Right forelimb (tissue), 1 donor: ENCODE measurements around the gene SPRN.
"Not testable (repeated sequence)": the region's sequence is repeated elsewhere in the genome, so short reads cannot be mapped to it uniquely, and the experiment has no call there.

Source experiments
- DNase-seq: peaks from one replicate; pipeline ENCODE4 v3.0.0-alpha.2; 2018

The SPRN gene, protein sequence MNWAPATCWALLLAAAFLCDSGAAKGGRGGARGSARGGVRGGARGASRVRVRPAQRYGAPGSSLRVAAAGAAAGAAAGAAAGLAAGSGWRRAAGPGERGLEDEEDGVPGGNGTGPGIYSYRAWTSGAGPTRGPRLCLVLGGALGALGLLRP

DNA sequence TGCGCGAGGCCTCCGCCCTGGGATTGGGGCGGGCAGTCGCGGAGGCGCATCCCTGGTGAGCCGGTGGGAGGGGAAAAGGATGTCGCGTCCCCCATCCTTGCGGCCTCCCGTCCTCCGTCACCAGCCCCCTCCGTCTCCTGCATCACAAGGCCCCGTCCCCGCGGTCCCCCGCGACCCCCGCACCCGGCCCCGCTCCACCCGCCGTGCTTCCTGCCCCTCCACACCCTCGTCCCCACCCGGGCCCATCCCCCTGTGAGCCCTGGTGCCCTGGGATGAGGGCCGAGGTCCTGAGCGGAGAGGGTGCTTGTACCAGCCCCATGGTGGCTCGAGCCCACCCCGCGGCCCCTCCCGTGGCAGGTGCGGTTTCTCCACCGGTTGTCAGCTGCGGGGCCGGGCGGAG is at the start of gene SPRN:
Gene SPRN (minus strand): TSS at position 25 of the 400 bp plus-strand sequence. CDS start 944 bp downstream, outside the sequence.
- DNase-seq: not testable (repeated sequence)

DNA sequence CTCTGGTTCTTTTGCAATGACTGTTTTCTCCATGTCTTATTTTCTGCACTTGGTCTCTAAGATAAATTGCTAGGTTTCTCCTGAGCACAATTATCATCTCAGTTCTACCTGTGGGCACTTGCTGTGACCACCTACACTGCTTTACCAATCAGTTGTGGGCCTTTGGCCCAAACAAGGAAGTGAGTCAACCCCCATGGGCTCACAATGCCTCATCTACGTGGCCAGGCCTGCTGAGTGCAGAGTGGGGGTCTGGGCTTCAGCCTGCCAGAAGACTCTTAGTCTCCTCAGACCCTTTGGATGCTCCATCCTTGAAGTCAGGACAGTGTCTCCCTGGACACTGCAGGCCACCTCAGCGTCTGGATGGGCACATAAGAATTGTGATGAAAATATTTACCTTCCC is 49.6 kb upstream of the SPRN start:
- DNase-seq: no peak

DNA sequence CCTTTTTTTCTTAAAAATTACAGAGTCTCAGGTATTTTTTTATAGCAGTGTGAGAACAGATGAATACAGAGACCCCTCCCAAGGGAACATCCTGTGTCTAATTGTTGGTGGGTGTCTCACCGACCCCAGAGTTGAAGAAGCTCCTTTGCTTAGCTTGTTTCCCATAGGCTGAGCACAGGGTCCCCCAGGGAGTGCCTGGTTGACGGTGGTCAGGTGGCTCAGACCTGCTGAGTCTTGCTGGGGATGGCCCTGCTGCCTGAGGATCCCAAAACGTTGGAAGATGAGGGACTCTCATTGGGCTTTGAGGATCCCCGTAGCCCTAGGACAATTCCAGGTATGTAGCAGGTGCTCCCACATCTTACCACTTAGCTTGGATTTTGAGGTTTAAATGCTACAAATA is 48.8 kb upstream of the SPRN start:
- no peak for DNase-seq

DNA sequence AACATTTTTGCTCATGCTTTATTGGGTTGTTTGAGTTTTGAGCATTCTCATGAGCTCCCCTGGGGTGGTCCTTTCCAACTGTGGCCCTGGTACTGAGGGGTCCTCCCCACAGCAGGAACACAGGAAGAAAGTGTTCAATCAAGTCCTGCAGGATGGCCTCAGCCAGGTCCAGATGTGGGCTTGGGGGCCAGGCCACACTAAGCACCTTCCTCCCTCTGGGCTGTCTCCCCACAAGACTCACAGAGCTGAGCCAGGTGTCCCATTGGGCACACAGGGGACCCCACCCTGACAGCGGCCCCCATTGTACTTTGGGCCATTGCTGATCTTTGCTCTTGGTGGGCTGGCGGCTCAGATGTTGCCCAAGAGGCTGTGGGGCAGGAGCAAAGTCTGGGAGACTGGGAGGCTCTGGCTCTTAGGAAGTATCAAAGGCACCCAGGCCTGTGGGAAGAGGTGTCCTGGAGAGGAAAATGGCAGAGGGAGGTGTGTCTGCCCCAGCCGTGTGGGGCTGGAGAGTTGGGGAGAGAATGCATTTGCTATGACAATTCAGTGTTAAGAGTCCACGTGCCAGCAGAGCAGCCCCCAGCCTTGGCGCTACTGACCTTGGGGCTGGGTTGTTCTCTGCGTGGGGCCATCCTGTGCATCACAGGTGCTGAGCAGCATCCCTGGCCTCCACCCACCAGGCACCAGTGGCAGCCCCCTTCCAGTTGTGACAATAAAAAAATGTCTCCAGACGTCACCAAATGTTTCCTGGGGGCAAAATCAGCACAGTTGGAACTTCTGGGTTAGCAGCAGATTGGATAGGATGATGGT is 47.1 kb upstream of the SPRN start:
- DNase-seq: no peak

DNA sequence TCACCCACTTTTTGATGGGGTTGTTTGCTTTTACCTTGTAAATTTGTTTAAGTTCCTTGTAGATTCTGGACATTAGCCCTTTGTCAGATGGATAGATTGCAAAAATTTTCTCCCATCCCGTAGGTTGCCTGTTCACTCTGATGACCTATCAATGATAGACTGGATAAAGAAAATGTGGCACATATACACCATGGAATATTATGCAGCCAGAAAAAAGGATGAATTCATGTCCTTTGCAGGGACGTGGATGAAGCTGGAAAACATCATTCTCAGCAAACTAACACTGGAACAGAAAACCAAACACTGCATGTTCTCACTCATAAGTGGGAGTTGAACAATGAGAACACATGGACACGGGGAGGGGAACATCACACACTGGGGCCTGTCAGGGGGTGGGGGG is 44.8 kb upstream of the SPRN start:
- not testable (repeated sequence) for DNase-seq

DNA sequence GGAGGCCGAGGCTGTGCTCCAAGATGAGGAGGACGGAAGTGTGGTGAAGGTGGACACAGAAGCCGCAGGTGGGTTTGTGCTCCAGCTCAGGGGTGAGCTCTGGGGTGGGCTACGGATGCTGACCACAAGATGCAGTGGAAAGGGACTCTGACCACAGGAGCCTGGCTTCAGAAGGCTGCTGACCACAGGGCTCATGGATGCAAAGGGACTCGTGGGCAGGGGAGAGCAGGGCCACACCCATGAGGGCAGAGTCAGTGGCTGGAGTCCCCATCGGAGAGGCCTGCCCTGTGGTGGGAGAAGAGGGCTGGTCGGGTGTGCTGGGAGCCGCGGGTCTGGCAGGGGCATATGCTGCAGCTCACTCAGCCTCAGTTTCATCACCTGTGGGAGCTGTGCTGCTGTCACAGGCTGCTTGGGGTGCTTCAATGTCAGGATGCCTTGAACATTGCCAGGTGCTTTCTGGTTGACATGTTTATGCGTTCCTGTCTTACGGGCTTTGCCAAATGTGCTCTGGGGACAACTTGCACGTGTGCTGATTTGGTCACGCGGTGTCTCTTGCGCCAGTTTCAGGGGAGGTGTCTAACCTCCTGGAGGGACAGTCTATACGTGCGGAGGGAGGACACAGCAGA is 43.0 kb upstream of the SPRN start:
- no peak for DNase-seq

DNA sequence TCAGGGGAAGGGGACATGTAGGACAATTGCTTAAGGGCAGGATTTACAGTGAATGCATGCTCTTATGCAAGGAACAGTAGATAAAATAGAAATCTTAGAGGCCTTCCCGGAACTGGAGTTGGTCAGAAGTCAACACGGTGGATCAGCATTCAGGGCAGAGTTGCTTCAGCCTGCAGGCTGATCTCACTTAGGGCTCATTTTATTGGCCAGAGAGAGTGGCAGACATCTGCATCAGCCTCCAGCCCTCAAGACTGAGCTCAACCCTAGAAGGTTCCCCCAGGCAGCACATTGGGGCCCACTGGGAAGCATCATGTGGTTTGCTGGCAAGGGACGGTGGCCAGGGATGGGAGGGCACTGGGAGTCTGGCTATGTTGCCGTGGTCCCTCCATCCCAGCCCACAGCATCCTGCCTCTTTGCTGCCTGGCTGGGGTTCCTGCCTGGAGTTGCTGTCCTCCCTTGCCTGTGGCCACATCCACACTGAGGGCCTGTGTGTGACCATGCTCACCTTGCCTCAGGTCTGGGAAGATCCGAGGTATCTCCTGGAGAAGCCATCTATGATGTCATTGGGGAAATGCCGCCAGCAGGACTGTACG is 42.4 kb upstream of the SPRN start:
- no peak for DNase-seq

DNA sequence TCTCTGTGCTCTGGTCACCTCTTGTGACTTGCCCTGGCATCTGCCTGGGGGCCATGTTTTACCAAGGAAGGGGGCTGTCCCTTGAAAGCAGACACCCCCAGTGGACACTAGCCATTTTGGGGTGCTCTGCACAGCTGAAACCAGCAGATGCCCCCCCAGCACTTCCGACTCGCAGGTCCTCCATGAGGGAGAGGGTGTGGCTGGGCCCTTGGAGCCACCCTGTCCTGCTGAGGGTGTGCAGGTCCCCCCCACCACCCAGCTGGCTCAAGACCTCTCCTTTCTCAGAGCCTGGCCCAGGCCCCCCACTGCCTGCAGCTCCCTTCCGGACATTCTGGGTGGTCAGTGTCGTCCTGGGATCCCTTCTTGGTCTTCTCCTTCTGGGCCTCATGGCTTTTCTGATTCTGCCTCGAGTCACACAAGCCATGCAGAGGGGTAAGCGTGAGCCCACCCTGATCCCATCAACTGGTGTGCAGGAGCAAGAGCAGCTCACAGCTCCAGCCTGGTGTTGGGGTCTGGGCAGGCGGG is 41.6 kb upstream of the SPRN start:
- no peak for DNase-seq

DNA sequence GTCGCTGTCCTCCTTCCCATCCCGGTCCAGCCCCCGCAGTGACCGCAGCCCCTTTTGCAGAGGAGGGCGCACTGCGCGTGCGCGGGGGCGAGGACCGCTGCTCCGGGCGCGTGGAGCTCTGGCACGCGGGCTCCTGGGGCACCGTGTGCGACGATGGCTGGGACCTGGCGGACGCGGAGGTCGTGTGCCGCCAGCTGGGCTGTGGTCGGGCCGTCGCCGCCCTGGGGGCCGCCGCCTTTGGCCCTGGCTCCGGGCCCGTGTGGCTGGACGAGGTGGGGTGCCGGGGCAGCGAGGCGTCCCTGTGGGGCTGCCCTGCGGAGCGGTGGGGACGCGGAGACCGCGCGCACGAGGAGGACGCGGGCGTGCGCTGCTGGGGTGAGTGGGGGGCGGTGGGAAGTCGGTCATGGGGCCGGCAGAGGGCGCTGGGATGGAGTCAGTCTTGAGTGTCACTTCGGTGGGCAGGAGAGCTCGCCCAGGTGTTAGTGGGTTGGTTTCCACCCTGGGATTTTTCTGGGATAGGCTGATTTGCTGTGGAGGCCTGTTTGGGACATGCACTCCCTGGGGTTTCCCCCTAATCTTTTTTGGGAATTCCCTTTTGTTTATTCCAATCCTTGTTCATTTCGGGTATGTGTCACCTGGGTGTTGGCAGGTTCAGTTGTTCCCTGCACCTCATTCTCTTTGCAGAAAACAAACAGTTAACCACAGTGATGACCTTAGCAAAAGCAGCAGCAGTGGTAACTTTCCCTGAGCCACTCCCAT is 40.9 kb upstream of the SPRN start:
- no peak for DNase-seq

DNA sequence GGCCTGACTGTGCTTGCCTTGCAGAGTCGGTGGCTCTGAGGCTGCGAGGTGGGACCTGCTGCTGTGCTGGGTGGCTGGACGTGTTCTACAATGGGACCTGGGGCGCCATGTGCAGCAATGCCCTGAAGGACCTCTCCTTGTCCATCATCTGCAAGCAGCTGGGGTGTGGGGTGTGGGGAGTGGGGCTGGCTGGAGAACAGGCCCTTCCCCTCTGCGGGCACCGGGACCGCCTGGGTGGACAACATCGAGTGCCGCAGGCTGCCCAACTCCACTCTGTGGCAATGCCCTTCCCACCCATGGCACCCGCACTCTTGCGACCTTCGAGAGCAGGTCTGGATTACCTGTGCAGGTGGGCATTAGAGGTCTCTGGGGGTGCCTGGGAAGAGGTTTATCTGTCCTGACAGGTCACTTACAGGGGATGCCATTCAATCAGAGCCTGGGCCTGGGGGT is 40.2 kb upstream of the SPRN start:
- no peak for DNase-seq

DNA sequence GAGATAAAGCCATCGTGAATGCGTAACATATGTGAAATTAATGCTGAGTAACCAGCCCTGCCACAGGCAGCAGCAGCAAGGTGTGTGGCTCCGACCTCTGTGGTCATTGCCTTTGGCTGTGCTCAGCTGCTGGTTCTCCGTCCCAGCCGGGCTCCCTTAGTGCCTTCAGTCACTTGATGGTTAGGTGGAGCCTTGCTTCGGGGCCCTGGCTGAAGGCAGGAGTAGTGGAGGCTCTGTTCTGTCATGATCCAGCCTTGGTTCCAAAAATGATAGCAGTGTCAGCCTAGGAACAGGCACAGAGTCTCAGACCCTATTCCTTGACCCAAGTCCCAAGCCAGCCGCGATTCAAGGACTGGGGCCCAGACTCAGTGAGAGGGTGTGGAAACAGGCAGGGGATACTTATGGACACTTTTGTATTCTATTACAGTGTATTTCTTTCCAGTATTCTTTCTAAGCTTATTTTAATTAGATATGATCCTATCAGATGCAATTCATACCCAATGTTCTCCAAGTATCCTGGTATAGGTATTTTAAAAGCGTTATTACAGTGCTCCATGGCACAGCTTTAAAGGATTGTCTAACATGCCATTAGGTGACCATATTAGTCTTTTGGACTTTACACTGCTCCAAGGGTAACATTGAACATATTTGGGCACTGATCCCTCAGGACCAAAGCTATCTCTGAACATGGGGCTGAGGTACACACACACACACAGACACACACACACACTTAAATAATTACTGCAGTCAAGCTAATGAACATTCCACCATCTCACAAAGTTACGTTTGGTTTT is 38.3 kb upstream of the SPRN start:
- DNase-seq: no peak

DNA sequence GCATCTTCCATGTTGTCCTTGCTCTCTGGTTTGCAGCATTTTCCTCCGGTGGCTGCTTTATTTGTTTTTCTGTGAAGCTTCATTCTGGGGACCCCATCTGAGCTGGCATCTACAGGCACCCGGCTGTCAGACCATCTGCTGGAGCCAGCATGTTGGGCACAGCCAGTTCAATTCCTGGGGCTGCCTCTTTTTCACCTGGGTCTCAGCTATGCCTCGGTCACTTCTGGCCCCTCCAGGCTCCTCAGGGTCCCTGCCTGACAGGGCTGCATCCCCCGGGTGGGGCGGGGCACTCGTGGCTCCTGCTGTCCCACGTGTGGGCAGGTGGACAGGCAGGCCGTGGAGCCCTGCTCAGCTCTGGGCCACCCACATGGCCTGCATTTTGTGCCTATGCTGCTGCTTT is 37.4 kb upstream of the SPRN start:
- no peak for DNase-seq

DNA sequence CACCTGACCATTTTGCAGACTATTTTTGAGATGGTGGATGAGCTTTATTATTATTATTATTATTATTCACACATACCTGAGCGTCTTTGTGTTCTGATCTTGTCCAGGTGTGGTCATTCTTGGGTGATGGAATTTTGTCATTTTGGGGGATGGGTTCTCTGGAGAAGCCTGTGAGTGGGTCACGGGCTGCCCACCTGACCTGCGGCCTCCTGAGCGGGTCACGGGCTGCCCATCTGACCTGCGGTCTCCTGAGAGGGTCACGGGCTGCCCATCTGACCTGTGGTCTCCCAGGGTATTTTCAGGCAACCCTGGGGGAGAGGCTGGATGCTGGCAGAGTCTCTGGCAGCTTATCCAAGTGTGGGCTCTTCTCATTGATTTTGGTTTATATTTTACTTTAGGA is 36.6 kb upstream of the SPRN start:
- DNase-seq: no peak

DNA sequence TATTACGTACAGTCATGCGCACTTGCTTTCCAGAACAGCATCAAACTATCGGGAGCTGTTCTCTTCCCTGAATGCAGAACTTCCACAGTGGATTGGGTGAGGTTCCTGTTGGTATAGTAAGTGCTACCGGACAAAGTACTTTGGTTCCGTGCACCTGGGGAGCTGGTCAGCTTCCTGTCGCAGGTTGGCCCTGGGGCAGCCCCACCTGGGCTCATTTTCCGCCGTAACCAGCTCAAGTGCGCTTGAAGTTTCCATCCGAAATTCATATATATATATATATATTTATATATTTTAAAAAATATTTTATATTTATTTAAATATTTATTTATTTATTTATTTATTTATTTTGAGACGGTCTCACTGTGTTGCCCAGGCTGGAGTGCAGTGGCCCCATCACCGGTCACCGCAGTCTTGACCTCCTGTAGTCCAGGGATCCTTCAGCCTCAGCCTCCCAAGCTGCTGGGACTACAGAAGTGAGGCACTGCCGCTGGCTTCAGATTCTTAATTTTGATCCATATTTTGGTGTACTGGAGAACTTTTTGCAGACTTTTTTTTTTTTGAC is 35.9 kb upstream of the SPRN start:
- no peak for DNase-seq

DNA sequence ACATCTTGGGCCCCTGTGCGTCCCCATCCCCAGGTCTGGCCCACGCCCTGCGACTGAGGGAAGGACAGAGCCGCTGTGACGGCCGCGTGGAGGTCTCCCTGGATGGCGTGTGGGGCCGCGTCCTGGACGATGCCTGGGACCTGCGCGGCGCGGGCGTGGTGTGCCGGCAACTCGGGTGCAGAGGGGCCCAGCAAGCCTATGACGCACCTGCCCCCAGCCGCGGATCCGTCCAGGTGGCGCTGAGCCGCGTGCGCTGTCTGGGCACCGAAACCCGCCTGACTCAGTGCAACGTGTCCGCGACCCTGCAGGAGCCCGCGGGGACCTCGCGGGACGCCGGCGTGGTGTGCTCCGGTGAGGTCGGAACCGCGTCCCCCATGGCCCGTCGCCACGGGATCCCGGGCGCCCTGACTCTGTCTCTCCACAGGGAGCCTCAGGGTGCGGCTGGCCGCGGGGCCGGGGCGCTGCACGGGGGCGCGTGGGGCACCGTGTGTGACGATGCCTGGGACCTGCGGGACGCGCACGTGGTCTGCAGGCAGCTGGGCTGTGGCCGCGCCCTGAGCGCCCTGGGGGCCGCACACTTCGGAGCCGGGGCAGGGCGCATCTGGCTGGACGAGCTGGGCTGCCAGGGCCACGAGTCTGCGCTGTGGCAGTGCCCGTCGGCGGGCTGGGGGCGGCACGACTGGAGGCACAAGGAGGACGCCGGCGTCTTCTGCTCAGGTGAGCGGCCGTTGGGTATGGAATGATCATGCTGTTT is 35.2 kb upstream of the SPRN start:
- no peak for DNase-seq

DNA sequence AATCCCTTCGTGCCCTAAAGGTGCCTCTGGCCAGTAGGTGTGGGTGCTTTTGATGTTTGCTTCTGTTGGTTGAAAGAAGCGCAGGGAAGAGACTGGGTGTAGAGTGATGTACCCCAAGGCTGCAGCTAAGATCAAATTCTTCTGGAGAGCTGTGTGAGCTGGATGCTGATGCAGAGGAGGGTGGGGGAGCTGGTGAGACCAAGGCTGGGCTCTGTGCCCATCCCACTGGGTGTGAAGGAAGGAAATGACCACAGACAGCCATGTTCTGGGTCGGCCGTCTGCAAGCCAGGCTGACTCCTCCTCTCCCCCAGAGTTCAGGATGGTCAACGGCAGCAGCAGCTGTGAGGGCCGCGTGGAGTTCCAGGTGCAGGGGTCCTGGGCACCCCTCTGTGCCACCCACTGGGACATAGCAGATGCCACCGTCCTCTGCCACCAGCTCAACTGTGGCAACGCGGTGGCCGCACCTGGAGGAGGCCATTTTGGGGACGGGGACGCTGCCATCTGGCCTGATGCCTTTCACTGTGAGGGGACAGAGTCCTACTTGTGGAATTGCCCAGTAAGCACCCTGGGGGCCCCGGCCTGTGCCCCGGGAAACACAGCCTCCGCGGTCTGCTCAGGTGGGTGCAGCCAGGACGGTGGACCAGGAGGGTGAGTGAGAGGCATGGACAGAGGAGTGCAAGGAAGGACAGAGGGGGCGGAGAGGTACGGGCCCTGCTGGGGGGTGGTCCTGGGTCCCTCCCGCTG is 34.5 kb upstream of the SPRN start:
- no peak for DNase-seq

DNA sequence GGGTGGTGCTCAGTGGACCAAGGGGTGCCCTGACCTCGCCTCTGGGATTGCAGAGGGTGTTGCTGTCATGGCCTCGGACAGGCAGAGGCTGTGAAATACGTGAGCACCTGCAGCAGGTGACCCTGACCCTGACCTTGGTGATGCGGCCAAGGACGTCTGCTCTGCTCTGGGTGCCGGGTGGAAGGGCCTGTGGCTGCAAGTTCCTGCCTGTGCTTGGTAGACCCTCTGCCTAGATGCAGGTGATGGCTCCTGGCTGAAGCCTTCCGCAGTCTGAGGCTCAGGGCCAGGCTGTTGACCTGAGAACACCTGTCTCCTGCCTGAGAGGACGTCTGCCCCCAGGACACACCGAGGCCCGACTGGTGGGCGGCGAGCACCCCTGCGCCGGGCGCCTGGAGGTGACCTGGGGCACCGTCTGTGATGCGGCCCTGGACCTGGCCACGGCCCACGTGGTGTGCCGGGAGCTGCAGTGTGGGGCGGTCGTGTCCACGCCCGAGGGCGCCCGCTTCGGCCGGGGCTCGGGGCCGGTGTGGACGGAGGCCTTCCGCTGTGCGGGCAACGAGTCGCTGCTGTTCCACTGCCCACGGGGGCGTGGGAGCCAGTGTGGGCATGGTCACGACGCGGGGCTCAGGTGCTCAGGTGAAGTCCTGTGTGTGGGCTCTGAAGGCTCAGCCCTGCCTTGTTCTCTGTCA is 33.7 kb upstream of the SPRN start:
- DNase-seq: no peak

DNA sequence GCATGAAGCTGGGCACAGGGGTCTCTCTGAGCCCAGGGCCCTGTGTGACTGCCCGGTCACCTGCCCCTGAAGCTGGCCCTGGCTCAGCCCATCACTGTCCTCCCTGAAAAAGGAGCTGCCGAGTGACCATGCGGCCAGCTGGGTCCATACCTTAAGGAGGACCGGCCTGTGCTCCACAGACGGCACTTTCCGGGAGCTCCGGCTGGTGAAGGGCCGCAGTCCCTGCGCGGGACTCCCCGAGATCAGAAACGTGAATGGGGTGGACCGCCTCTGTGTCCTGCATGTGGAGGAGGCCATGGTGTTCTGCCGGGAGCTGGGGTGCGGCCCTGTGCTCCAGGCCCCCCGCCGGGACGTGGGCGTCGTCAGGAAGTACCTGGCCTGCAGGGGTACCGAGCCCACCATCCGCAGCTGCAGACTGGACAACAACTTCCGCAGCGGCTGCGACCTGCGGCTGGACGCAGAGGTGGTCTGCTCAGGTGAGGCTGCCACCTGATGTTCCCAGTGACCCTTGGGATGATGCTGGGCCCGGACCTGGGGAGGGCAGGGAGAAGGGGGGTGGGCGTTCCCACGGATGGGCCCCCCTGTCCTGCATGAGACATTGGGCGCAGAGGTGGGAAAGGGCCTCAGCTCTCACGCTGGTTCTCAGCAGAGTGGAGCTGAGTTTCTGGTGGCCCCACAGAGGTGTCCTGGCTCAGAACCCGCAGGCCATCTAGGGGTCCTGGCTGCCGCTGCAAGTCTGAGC is 32.8 kb upstream of the SPRN start:
- no peak for DNase-seq
